ENCODE results near the gene SLC6A18. TPM values are rescaled to one million over a fixed set of nuclear protein-coding genes. Genes with fewer than 3 reads are reported as not detected.

Gene SLC6A18
- total and polyA plus RNA-seq, 10 of the 15 experiments (the other 5 are each of a cell fraction or from before 2014, with no cell fraction given): not detected

GRCh38 chr5:1216211-1216917, 8.8 kb upstream of the SLC6A18 start:
- no peaks in the 10 kb centered on the region; the same call in 2 of the 3 replicates for H3K9me3 ChIP-seq (replicated peaks; ENCODE audit: control insufficient read depth, insufficient read depth, low read length)
- no peak overlapping the region for H3K27ac ChIP-seq (ENCODE audit: control insufficient read depth, insufficient read depth)
- no peak overlapping the region for H3K4me3 ChIP-seq
- no peaks in the 10 kb centered on the region for H3K79me2 ChIP-seq (ENCODE audit: control insufficient read depth, insufficient read depth, low read length)
- TF ChIP-seq PAX8 (IDR thresholded peaks at IDR 0.05) (no peak), RCOR1 (conservative IDR thresholded peaks at IDR 0.05; ENCODE audit: low read depth, low read length) (no peak), FOXM1 (IDR thresholded peaks at IDR 0.05; ENCODE audit: low read depth, low read length) (no peak), ZNF384 (IDR thresholded peaks at IDR 0.05; ENCODE audit: borderline replicate concordance, low read depth, low read length) (no peak), USF2 (IDR thresholded peaks at IDR 0.05; ENCODE audit: borderline replicate concordance, low read depth, low read length) (no peak)
- no peak overlapping the region for H2AFZ ChIP-seq (ENCODE audit: control insufficient read depth, low read depth, low read length)
- WGBS (ENCODE audit: insufficient coverage, insufficient replicate concordance, low lambda C conversion rate, missing lambda C conversion rate): 78% methylated on average over 38 of the region's 38 CpGs
- no peaks in the 10 kb centered on the region for H3K36me3 ChIP-seq (ENCODE audit: control insufficient read depth in 2 of 2, insufficient read depth in 2 of 2, low read length in 1 of 2)
- no peak for DNase-seq (ENCODE audit: low read depth, low spot score)
- no peak overlapping the region for H3K9ac ChIP-seq (ENCODE audit: control insufficient read depth, insufficient read depth, low read length)
- intact Hi-C loops (cut with micrococcal nuclease; ENCODE audit: unreplicated experiment): no loop called here
- FAIRE-seq: no peak
- no peak overlapping the region for H3K4me2 ChIP-seq (ENCODE audit: control insufficient read depth, insufficient read depth)
- in situ Hi-C loops (cut with MboI): no loop called here
- H3K27me3 ChIP-seq (replicated peaks in 1 of 2; ENCODE audit: control insufficient read depth in 2 of 2, insufficient read depth in 2 of 2, low read length in 1 of 2): no peaks in the 10 kb centered on the region; a peak in 1 of 4 replicates
- ATAC-seq: no peak
- no peaks in the 10 kb centered on the region for H4K20me1 ChIP-seq (ENCODE audit: control insufficient read depth, insufficient read depth)
- ChIA-PET POLR2A (no interaction called here), SMC1A (ENCODE audit: uncharacterized antibody, unreplicated experiment) (no interaction called here), RAD21 (ENCODE audit: unreplicated experiment) (no interaction called here), CTCF (no interaction called here)
- BruUV-seq (replicated peaks): no TSS peak
- no peaks in the 10 kb centered on the region for H3K4me1 ChIP-seq (ENCODE audit: control insufficient read depth, insufficient read depth, low read length)

DNA sequence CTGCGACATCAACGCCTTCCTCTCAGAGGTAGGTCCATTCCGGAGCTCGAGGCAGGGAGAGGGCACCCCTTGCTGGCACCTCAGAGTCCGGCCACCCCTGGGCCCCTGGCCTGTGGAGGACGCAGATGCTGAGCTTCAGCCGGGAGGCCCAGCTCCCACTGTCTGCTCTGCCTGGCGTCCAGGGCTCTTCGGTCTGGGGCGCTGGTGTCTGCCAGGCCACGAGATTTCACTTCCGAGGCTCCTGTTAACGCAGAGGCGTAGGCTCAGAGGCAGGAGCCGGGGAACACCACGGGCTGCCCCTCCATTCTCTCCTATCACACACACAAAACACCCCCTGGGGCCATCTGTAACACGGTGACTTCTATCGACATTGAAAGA, 8.3 kb upstream of the SLC6A18 start:
- Histone ChIP-seq H4K20me1 (ENCODE audit: control insufficient read depth, insufficient read depth) (no peaks in the 10 kb centered on the region), H3K27ac (ENCODE audit: control insufficient read depth, insufficient read depth) (no peak overlapping the region), H3K9ac (ENCODE audit: control insufficient read depth, insufficient read depth, low read length) (no peak overlapping the region), H3K36me3 (ENCODE audit: control insufficient read depth in 2 of 2, insufficient read depth in 2 of 2, low read length in 1 of 2) (no peaks in the 10 kb centered on the region), H3K4me1 (ENCODE audit: control insufficient read depth, insufficient read depth, low read length) (no peaks in the 10 kb centered on the region), H2AFZ (ENCODE audit: control insufficient read depth, low read depth, low read length) (no peak overlapping the region), H3K4me3 (no peak overlapping the region), H3K79me2 (ENCODE audit: control insufficient read depth, insufficient read depth, low read length) (no peaks in the 10 kb centered on the region), H3K4me2 (ENCODE audit: control insufficient read depth, insufficient read depth) (no peak overlapping the region), H3K9me3 (replicated peaks; ENCODE audit: control insufficient read depth, insufficient read depth, low read length) (no peaks in the 10 kb centered on the region; the same call in 2 of the 3 replicates), H3K27me3 (replicated peaks in 1 of 2; ENCODE audit: control insufficient read depth in 2 of 2, insufficient read depth in 2 of 2, low read length in 1 of 2) (no peaks in the 10 kb centered on the region; a peak in 1 of 4 replicates)
- no peak for FAIRE-seq
- intact Hi-C loops (cut with micrococcal nuclease; ENCODE audit: unreplicated experiment) (no loop called here), in situ Hi-C loops (cut with MboI) (no loop called here)
- 61% methylated on average over 18 of the region's 18 CpGs for WGBS (ENCODE audit: insufficient coverage, insufficient replicate concordance, low lambda C conversion rate, missing lambda C conversion rate)
- no peak for ATAC-seq
- POLR2A ChIA-PET: no interaction called here
- no peak for DNase-seq (ENCODE audit: low read depth, low spot score)
- SMC1A ChIA-PET (ENCODE audit: uncharacterized antibody, unreplicated experiment): no interaction called here
- CTCF ChIA-PET: no interaction called here
- no TSS peak for BruUV-seq (replicated peaks)
- RAD21 ChIA-PET (ENCODE audit: unreplicated experiment): no interaction called here
- TF ChIP-seq EED (IDR thresholded peaks at IDR 0.05; ENCODE audit: low read depth) (no peak), TBL1XR1 (IDR thresholded peaks at IDR 0.05; ENCODE audit: low read depth, low read length) (no peak), ETV6 (conservative IDR thresholded peaks at IDR 0.05 in 1 of 2, IDR thresholded peaks at IDR 0.05 in 1 of 2; ENCODE audit: borderline replicate concordance in 1 of 2, low read depth in 1 of 2) (no peak), RELB (IDR thresholded peaks at IDR 0.05; ENCODE audit: low read depth) (no peak), TCF7 (IDR thresholded peaks at IDR 0.05; ENCODE audit: borderline replicate concordance) (no peak)
- TF ChIP-seq, protein P1, sequence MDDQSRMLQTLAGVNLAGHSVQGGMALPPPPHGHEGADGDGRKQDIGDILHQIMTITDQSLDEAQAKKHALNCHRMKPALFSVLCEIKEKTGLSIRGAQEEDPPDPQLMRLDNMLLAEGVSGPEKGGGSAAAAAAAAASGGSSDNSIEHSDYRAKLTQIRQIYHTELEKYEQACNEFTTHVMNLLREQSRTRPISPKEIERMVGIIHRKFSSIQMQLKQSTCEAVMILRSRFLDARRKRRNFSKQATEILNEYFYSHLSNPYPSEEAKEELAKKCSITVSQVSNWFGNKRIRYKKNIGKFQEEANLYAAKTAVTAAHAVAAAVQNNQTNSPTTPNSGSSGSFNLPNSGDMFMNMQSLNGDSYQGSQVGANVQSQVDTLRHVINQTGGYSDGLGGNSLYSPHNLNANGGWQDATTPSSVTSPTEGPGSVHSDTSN (IDR thresholded peaks at IDR 0.05; ENCODE audit: insufficient replicate concordance, low read depth, low read length): no peak
- TF ChIP-seq, protein P2, sequence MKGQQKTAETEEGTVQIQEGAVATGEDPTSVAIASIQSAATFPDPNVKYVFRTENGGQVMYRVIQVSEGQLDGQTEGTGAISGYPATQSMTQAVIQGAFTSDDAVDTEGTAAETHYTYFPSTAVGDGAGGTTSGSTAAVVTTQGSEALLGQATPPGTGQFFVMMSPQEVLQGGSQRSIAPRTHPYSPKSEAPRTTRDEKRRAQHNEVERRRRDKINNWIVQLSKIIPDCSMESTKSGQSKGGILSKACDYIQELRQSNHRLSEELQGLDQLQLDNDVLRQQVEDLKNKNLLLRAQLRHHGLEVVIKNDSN (IDR thresholded peaks at IDR 0.05; ENCODE audit: borderline replicate concordance, extremely low read length, insufficient read depth, low read depth, low read length): no peak
